Subcutaneous adipose tissue (tissue), 4 donors: Measurements from ENCODE around the gene GRXCR2. TPM values are rescaled to one million over a fixed set of nuclear protein-coding genes. Genes with fewer than 3 reads are reported as not detected.

Experiments used
- CTCF ChIP-seq: fragments of 450-650 bp; IDR thresholded peaks from one replicate; pipeline ENCODE4 v1.5.1; 2016; ENCODE audit warnings: low read depth, mild to moderate bottlenecking, control low read depth, antibody characterized with exemption, moderate library complexity
- total RNA-seq, 4 donors: library from RNA; depleted of rRNA; stranded (reverse); fragments of >200 nt; gene quantifications; one replicate each; pipeline ENCODE4 v1.1.0, GENCODE V29; 2016

The GRXCR2 gene
- total RNA-seq, 4 donors from 2014 or later: not detected

DNA sequence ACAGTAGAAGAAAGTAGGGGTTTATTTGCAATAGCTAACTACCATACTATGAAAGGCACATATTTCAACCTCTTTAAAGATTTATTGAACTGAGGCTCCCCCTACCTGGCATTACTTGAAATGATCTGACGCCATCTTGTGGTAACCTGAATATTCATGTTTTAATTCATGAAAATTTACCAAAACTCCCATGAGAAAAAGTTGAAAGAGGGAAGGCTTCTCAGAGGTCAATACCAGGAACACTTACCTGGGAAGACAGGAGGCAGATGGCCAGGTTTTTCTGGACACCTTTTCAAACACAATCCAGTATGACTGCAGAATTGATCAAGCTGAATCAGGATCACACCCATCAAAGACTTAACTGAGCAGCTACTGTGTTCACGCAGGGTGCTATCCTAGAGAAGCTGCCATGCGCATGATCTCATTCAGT, 47.0 kb downstream of the GRXCR2 start:
- TF ChIP-seq CTCF: no peak

DNA sequence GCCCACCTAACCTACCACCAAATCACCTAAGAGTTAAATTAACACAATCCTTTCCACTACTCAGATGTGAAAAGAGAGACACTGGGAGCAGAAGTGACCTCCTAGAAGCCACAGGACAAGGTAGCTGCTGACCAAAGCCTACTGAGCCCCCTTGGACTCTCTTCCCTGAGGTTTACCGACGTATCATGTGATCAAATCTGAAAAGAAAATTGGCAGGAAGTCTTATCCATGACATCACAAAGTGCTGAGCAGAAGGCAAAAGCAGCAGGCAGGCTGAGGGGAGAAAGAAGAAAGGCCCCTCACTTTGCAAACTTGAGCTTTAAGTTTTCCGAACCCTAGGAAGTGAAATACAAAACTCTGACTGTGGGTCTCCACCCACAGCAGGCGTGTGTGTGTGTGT, 48.8 kb downstream of the GRXCR2 start:
- TF ChIP-seq CTCF: no peak

DNA sequence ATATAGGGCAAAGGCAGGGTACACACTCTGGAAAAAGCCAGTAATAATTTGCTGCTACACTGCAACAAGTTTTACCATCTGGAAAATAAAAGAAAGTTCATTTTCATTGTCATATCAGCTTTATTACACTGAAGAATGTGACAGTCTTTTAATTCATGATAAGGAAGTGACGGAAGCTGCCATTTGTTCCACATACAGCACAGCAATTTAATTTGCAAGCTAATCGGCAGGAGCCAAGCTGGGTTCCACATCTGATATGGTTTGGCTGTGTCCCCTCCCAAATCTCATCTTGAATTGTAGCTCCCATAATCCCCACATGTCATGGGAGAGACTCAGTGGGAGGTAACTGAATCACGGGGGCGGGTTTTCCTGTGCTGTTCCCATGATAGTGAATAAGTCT, 54.2 kb downstream of the GRXCR2 start:
- no peak for TF ChIP-seq CTCF

- no peak for TF ChIP-seq CTCF
Measured at GRCh38 chr5:145812877-145813276, 59.9 kb downstream of the GRXCR2 start.

- TF ChIP-seq CTCF: no peak
Measured at GRCh38 chr5:145811834-145812625, 60.8 kb downstream of the GRXCR2 start.

Other genes starting within 250 kb of the GRXCR2 start
- 10 to 100 TPM in 3 of 4 donors, 1 to 10 TPM in 1; 9.3 to 19.4 (median 15.7) TPM for gene PRELID2, start 37.7 kb downstream of the GRXCR2 start, total RNA-seq
- 1 to 10 TPM in 3 of 4 donors, under 1 TPM in 1; 0.33 to 5.3 (median 3.0) TPM for gene SH3RF2, start 63.6 kb upstream of the GRXCR2 start, total RNA-seq
- not detected for gene PLAC8L1, start 232.6 kb upstream of the GRXCR2 start, total RNA-seq